Thymus (tissue), 11 donors: ENCODE data around the gene UQCR11. TPM values are rescaled to one million over a fixed set of nuclear protein-coding genes. Genes with fewer than 3 reads are reported as not detected.

Source experiments
- DNase-seq, 9 donors: peaks; one replicate each; pipeline ENCODE4 v3.0.0-alpha.2; 2013; ENCODE audit warnings: low spot score in 9 of 9, low read depth in 6 of 9, missing footprints in 1 of 9
- H3K27ac ChIP-seq, 2 donors: one replicate each; pipeline ENCODE4 v1.5.1; 2013; ENCODE audit warnings: control low read depth in 1 of 2, low read depth in 1 of 2, low read length in 1 of 2, mild to moderate bottlenecking in 1 of 2, moderate library complexity in 1 of 2
- H3K27me3 ChIP-seq, 2 donors: one replicate each; pipeline ENCODE4 v1.5.1; 2013; ENCODE audit warnings: low read length in 1 of 2; ENCODE audit not compliant: control insufficient read depth in 2 of 2, insufficient read depth in 1 of 2
- H3K36me3 ChIP-seq, 2 donors: one replicate each; pipeline ENCODE4 v1.5.1; 2013; ENCODE audit warnings: low read length in 1 of 2, mild to moderate bottlenecking in 1 of 2, moderate library complexity in 1 of 2; ENCODE audit not compliant: control insufficient read depth in 2 of 2, insufficient read depth in 2 of 2
- H3K4me1 ChIP-seq, 2 donors: one replicate each; pipeline ENCODE4 v1.5.1; 2013; ENCODE audit warnings: low read length in 2 of 2; ENCODE audit not compliant: control insufficient read depth in 2 of 2, insufficient read depth in 2 of 2
- H3K4me3 ChIP-seq, 2 donors: one replicate each; pipeline ENCODE4 v1.5.1; 2013; ENCODE audit warnings: low read length in 2 of 2, control low read depth in 1 of 2, mild to moderate bottlenecking in 1 of 2
- H3K9me3 ChIP-seq, 2 donors: one replicate each; pipeline ENCODE4 v1.5.1; 2013; ENCODE audit warnings: low read length in 1 of 2, mild to moderate bottlenecking in 1 of 2; ENCODE audit not compliant: control insufficient read depth in 2 of 2, insufficient read depth in 1 of 2
- WGBS: extraction: QIAGEN DNeasy Blood & Tissue Kit; methylation state at CpG from one replicate; pipeline ENCODE4 v1.1.7; 2013; 5-methylcytosine and 5-hydroxymethylcytosine counted together
- polyA plus RNA-seq: library from polyadenylated mRNA; stranded (reverse); fragments of 200-250 nt; gene quantifications from one replicate; pipeline ENCODE4 v1.2.3, GENCODE V29; 2013
- total RNA-seq: library from RNA; stranded (reverse); fragments of 120-200 nt; gene quantifications from one replicate; pipeline ENCODE4 v1.2.4, GENCODE V29; 2013
- donor health status: healthy.

UQCR11 gene
- total and polyA plus RNA-seq, 2 donors, result 108 to 167 TPM

- Histone ChIP-seq H3K27ac (no peak overlapping the region), H3K9me3 (peaks cover 0 to 7% of the 10 kb centered on the region in 2 donors), H3K36me3 (peaks cover 80 to 90% of the 10 kb centered on the region in 2 donors), H3K27me3 (no peaks in the 10 kb centered on the region), H3K4me3 (no peak overlapping the region), H3K4me1 (peaks cover 2 to 18% of the 10 kb centered on the region in 2 donors)
- WGBS, result 70% methylated on average over 9 of the region's 9 CpGs
- DNase-seq, result no peak
These were observed 7.9 kb upstream of the UQCR11 start for GRCh38 chr19:1613146-1613545.

- WGBS, result 99% methylated on average over 39 of the region's 39 CpGs
- no peaks in the 10 kb centered on the region for H3K27me3 ChIP-seq
- H3K27ac ChIP-seq, result no peak overlapping the region
- no peak for DNase-seq
- H3K9me3 ChIP-seq, result peaks cover 0 to 7% of the 10 kb centered on the region in 2 donors
- H3K4me3 ChIP-seq, result no peak overlapping the region
- H3K4me1 ChIP-seq, result peaks cover 2 to 18% of the 10 kb centered on the region in 2 donors
- peaks cover 72 to 82% of the 10 kb centered on the region in 2 donors for H3K36me3 ChIP-seq
These were observed 7.1 kb upstream of the UQCR11 start for GRCh38 chr19:1612114-1613086.

GRCh38 chr19:1611353-1611752, 6.1 kb upstream of the UQCR11 start:
- no peak for DNase-seq
- H3K36me3 ChIP-seq, result peaks cover 62 to 72% of the 10 kb centered on the region in 2 donors
- 97% methylated on average over 15 of the region's 15 CpGs for WGBS

GRCh38 chr19:1610579-1610978, 5.3 kb upstream of the UQCR11 start:
- Histone ChIP-seq H3K4me3 (no peak overlapping the region), H3K27ac (no peak overlapping the region), H3K9me3 (peaks cover 0 to 11% of the 10 kb centered on the region in 2 donors), H3K4me1 (peaks cover 7 to 29% of the 10 kb centered on the region in 2 donors), H3K36me3 (peaks cover 57 to 65% of the 10 kb centered on the region in 2 donors), H3K27me3 (no peaks in the 10 kb centered on the region)
- 83% methylated on average over 11 of the region's 11 CpGs for WGBS
- DNase-seq, result no peak

More at GRCh38 chr19:1611353-1611752, 6.1 kb upstream of the UQCR11 start:
- Histone ChIP-seq H3K4me1 (peaks cover 3 to 22% of the 10 kb centered on the region in 2 donors), H3K4me3 (no peak overlapping the region), H3K27ac (no peak overlapping the region), H3K27me3 (no peaks in the 10 kb centered on the region), H3K9me3 (peaks cover 0 to 7% of the 10 kb centered on the region in 2 donors)

- Histone ChIP-seq H3K27ac (peak overlapping the region in 1 of 2 donors; percentile 8), H3K27me3 (no peaks in the 10 kb centered on the region), H3K36me3 (peaks cover 50 to 58% of the 10 kb centered on the region in 2 donors), H3K4me3 (no peak overlapping the region), H3K9me3 (peaks cover 0 to 11% of the 10 kb centered on the region in 2 donors), H3K4me1 (peaks cover 7 to 32% of the 10 kb centered on the region in 2 donors)
- no peak for DNase-seq
- 95% methylated on average over 16 of the region's 16 CpGs for WGBS
These were observed 4.6 kb upstream of the UQCR11 start for GRCh38 chr19:1609680-1610474.

GRCh38 chr19:1609103-1609396, 3.8 kb upstream of the UQCR11 start:
- Histone ChIP-seq H3K4me1 (peaks cover 7 to 40% of the 10 kb centered on the region in 2 donors), H3K36me3 (peaks cover 42 to 50% of the 10 kb centered on the region in 2 donors), H3K9me3 (peaks cover 0 to 11% of the 10 kb centered on the region in 2 donors), H3K27me3 (no peaks in the 10 kb centered on the region), H3K27ac (no peak overlapping the region), H3K4me3 (no peak overlapping the region)
- no peak for DNase-seq
- whole genome bisulfite sequencing, result 16% methylated on average over 10 of the region's 10 CpGs

- H3K27ac ChIP-seq, result peak overlapping the region in 1 of 2 donors; percentile 37
- peaks cover 37 to 45% of the 10 kb centered on the region in 2 donors for H3K36me3 ChIP-seq
- peaks cover 7 to 42% of the 10 kb centered on the region in 2 donors for H3K4me1 ChIP-seq
- WGBS, result 33% methylated on average over 23 of the region's 23 CpGs
- peaks cover 0 to 11% of the 10 kb centered on the region in 2 donors for H3K9me3 ChIP-seq
- H3K4me3 ChIP-seq, result no peak overlapping the region
- H3K27me3 ChIP-seq, result no peaks in the 10 kb centered on the region
- DNase-seq, result no peak
These were observed 3.3 kb upstream of the UQCR11 start for GRCh38 chr19:1608359-1609102.

- peak overlapping the region; percentile 98 to 99 for H3K27ac ChIP-seq
- peaks cover 19 to 26% of the 10 kb centered on the region in 2 donors for H3K36me3 ChIP-seq
- H3K4me1 ChIP-seq, result peaks cover 7 to 39% of the 10 kb centered on the region in 2 donors
- H3K9me3 ChIP-seq, result peaks cover 0 to 9% of the 10 kb centered on the region in 2 donors
- H3K27me3 ChIP-seq, result no peaks in the 10 kb centered on the region
- WGBS, result 28% methylated on average over 16 of the region's 16 CpGs
- no peak for DNase-seq
- peak overlapping the region; percentile 97 to 100 for H3K4me3 ChIP-seq
These were observed 933 bp upstream of the UQCR11 start for GRCh38 chr19:1606138-1606651.
